Measurements from ENCODE around the gene VAMP1.

Gene VAMP1

DNA sequence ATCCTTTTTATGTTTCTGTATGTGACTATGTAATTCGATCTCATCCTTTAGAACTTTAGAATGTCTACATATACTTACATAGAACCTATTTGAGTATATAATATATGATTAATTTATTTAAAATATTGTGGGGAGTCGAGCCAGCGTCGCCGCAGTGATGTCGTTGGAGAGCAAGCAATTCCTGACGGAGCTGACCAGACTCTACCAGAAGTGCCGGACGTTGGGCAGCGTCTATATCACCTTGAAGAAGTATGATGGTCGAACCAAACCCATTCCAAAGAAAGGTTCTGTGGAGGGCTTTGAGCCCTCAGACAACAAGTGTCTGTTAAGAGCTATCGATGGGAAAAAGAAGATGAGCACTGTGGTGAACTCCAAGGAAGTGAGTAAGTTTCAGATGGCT, 32.1 kb downstream of the VAMP1 start:
- no peak for TF ChIP-seq SIN3A (IDR thresholded peaks at IDR 0.05; ENCODE audit: borderline replicate concordance, insufficient read depth, low read length)
- TF ChIP-seq FOXP2 (optimal IDR thresholded peaks at IDR 0.05; ENCODE audit: borderline replicate concordance, extremely low read depth, extremely low read length, insufficient read depth) = no peak
- TF ChIP-seq REST (IDR thresholded peaks at IDR 0.05; ENCODE audit: insufficient read depth in 1 of 2, low read depth in 2 of 2, low read length in 2 of 2) = no peak
- no peak for TF ChIP-seq POLR2AphosphoS5 (IDR thresholded peaks at IDR 0.05; ENCODE audit: low read depth, low read length)
- no peak for TF ChIP-seq TAF1 (IDR thresholded peaks at IDR 0.05; ENCODE audit: borderline replicate concordance, insufficient read depth, low read length)

DNA sequence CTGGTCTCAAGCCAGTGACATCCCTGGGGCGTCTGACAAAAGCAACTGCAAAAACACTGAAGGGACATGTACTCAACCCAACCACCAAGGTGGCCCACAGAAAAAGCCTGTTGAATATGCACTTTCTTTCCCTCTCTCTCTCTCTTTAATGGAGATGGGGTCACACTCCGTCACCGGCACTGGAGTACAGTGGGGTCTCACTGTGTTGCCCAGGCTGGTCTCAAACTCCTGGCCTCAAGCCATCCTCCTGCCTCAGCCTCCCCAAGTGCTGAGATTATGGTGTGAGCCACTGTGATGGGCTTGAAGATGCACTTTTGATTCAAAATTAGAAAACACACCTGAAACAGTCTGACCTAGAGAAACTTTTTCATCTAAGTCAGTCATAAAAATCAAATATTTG, 32.9 kb downstream of the VAMP1 start:
- TF ChIP-seq FOXP2 (optimal IDR thresholded peaks at IDR 0.05; ENCODE audit: borderline replicate concordance, extremely low read depth, extremely low read length, insufficient read depth) (no peak), POLR2AphosphoS5 (IDR thresholded peaks at IDR 0.05; ENCODE audit: low read depth, low read length) (no peak), TAF1 (IDR thresholded peaks at IDR 0.05; ENCODE audit: borderline replicate concordance, insufficient read depth, low read length) (no peak), SIN3A (IDR thresholded peaks at IDR 0.05; ENCODE audit: borderline replicate concordance, insufficient read depth, low read length) (no peak), REST (IDR thresholded peaks at IDR 0.05; ENCODE audit: insufficient read depth in 1 of 2, low read depth in 2 of 2, low read length in 2 of 2) (no peak)

DNA sequence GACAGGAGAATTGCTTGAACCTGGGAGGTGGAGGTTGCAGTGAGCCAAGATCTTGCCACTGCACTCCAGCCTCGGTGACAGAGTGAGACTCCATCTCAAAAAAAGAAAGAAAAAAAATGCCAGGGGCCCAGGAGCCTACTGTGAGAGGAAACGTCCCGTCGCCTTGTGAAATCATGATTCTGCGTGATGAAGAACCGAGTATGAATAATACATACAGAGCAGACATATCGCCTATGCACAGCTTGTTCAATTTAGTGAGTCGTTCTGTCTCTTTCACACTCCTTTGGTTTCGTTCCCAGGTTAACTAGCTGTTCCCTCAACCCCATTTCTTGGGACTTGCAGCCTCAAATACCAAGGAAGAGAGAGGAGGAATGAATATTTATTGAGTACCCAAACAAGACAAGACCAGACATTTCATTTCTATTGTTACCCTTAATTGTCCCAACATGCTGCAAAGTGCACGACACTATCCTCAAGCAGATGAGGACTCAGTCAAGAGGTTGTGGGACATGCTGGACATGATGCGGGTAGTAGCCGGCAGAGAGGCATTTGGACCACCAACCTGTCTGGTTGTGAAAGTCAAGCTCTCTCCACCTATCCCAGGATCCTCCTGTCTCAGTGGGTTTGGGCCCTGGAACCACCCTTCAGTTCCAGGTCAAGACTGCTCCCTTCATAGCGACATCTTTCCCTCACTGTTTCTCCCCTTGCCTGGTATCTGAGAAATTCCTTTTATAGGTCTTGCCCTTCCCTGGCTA, 34.3 kb downstream of the VAMP1 start:
- TF ChIP-seq TAF1 (IDR thresholded peaks at IDR 0.05; ENCODE audit: borderline replicate concordance, insufficient read depth, low read length) = no peak
- TF ChIP-seq FOXP2 (optimal IDR thresholded peaks at IDR 0.05; ENCODE audit: borderline replicate concordance, extremely low read depth, extremely low read length, insufficient read depth) = no peak
- no peak for TF ChIP-seq POLR2AphosphoS5 (IDR thresholded peaks at IDR 0.05; ENCODE audit: low read depth, low read length)
- TF ChIP-seq REST (IDR thresholded peaks at IDR 0.05; ENCODE audit: insufficient read depth in 1 of 2, low read depth in 2 of 2, low read length in 2 of 2) = no peak
- no peak for TF ChIP-seq SIN3A (IDR thresholded peaks at IDR 0.05; ENCODE audit: borderline replicate concordance, insufficient read depth, low read length)

GRCh38 chr12:6434205-6435140, 36.0 kb downstream of the VAMP1 start:
- TF ChIP-seq FOXP2 (optimal IDR thresholded peaks at IDR 0.05; ENCODE audit: borderline replicate concordance, extremely low read depth, extremely low read length, insufficient read depth) (no peak), TAF1 (IDR thresholded peaks at IDR 0.05; ENCODE audit: borderline replicate concordance, insufficient read depth, low read length) (no peak), POLR2AphosphoS5 (IDR thresholded peaks at IDR 0.05; ENCODE audit: low read depth, low read length) (no peak), REST (IDR thresholded peaks at IDR 0.05; ENCODE audit: insufficient read depth in 1 of 2, low read depth in 2 of 2, low read length in 2 of 2) (no peak), SIN3A (IDR thresholded peaks at IDR 0.05; ENCODE audit: borderline replicate concordance, insufficient read depth, low read length) (no peak)
